HepG2 (cell line): ENCODE data around the gene GJC2. TPM values are rescaled to one million over a fixed set of nuclear protein-coding genes. Genes with fewer than 3 reads are reported as not detected.

Experiments
- ATAC-seq: fragments of 200-7000 bp; cut with Tn5 transposase; 3 replicates; pipeline ENCODE4 v1.9.1; 2020; ENCODE audit warnings: mild to moderate bottlenecking, moderate library complexity
- BruUV-seq: library from RNA; stranded (reverse); fragments of 400-500 nt; replicated peaks from 2 replicates; lab custom pipeline; 2021; lab: Mats Ljungman, UMichigan
- CTCF ChIA-PET: fragments of 300-600 bp; formaldehyde crosslinking; extraction: SDS; loops from one replicate; lab custom pipeline; 2021; ENCODE audit warnings: low total read pairs, inconsistent platforms, low intra/inter-chr PET ratio; lab: Yijun Ruan, JAX
- POLR2A ChIA-PET: fragments of 350-600 bp; sonication (Branson Sonifier 250); formaldehyde crosslinking; loops from one replicate; lab custom pipeline; 2020; ENCODE audit warnings: antibody characterized with exemption, inconsistent platforms; lab: Yijun Ruan, JAX
- DNase-seq: peaks from one replicate; pipeline ENCODE4 v3.0.0-alpha.2; 2015; ENCODE audit warnings: low spot score
- FAIRE-seq: peaks from 3 replicates; lab custom pipeline; 2011; peaks lifted over from hg19 to GRCh38; lab: Jason Lieb, UNC
- H2AFZ ChIP-seq: one replicate; pipeline ENCODE4 v1.6.1; 2011; ENCODE audit warnings: low read length, inconsistent platforms
- H3K27ac ChIP-seq: fragments of 300-600 bp; 3 replicates; pipeline ENCODE4 v1.8.0; 2011; ENCODE audit warnings: mixed run types, mild to moderate bottlenecking, mixed read lengths, low read length, inconsistent platforms; ENCODE audit not compliant: insufficient read depth; ENCODE audit errors: extremely low read length
- H3K27me3 ChIP-seq, 2 experiments: fragments of 200-600 bp in 1 of 2; 2 replicates in 1 of 2; 3 replicates in 1 of 2; pipeline versions ENCODE4 v1.6.0 to v1.8.0; 2011; ENCODE audit warnings: low read length in 2 of 2, mild to moderate bottlenecking in 2 of 2, moderate library complexity in 2 of 2, inconsistent platforms in 1 of 2; ENCODE audit not compliant: insufficient read depth in 2 of 2, control insufficient read depth in 1 of 2
- H3K36me3 ChIP-seq, 2 experiments: fragments of 200-600 bp in 1 of 2; replicated peaks in 1 of 2; 2 replicates in 1 of 2; 3 replicates in 1 of 2; pipeline versions ENCODE4 v1.5.1 to v1.8.0; 2011; ENCODE audit warnings: low read length in 2 of 2, inconsistent platforms in 1 of 2; ENCODE audit not compliant: insufficient read depth in 2 of 2, control insufficient read depth in 1 of 2
- H3K4me1 ChIP-seq: 2 replicates; pipeline ENCODE4 v1.5.1; 2012; ENCODE audit warnings: low read length, inconsistent platforms; ENCODE audit not compliant: insufficient read depth
- H3K4me2 ChIP-seq: 2 replicates; pipeline ENCODE4 v1.6.0; 2011; ENCODE audit warnings: low read depth, low read length, inconsistent platforms
- H3K4me3 ChIP-seq, 3 experiments: fragments of 200-600 bp in 1 of 3; sonication (generic), shearing (Covaris generic) in 1 of 3; replicated peaks in 1 of 3; 2 replicates each; pipeline ENCODE4 v1.5.1; 2011 to 2016; ENCODE audit warnings: low read length in 3 of 3, inconsistent platforms in 2 of 3, low read depth in 2 of 3, mild to moderate bottlenecking in 2 of 3, control low read depth in 1 of 3, mixed read lengths in 1 of 3; ENCODE audit not compliant: insufficient read depth in 1 of 3
- H3K79me2 ChIP-seq: one replicate; pipeline ENCODE4 v1.6.1; 2011; ENCODE audit warnings: low read length, inconsistent platforms; ENCODE audit not compliant: insufficient read depth
- H3K9ac ChIP-seq: 2 replicates; pipeline ENCODE4 v1.6.0; 2011; ENCODE audit warnings: mild to moderate bottlenecking, low read depth, low read length, inconsistent platforms; ENCODE audit not compliant: insufficient read depth
- H3K9me3 ChIP-seq: 2 replicates; pipeline ENCODE4 v1.5.1; 2012; ENCODE audit warnings: mild to moderate bottlenecking, low read length
- H4K20me1 ChIP-seq: 2 replicates; pipeline ENCODE4 v1.6.0; 2011; ENCODE audit warnings: inconsistent platforms, mild to moderate bottlenecking, low read length, moderate library complexity; ENCODE audit not compliant: insufficient read depth
- AGO1 ChIP-seq: fragments of 200-400 bp; formaldehyde crosslinking; IDR thresholded peaks from 2 replicates; pipeline ENCODE4 v1.6.1; 2017; ENCODE audit warnings: mild to moderate bottlenecking, low read depth, low read length, moderate library complexity; ENCODE audit not compliant: poor library complexity, severe bottlenecking
- AGO2 ChIP-seq: fragments of 200-400 bp; formaldehyde crosslinking; optimal IDR thresholded peaks from 2 replicates; pipeline ENCODE3; 2017; ENCODE audit warnings: mild to moderate bottlenecking, low read depth, low read length, moderate library complexity
- AKAP8 ChIP-seq: sonication (generic); formaldehyde crosslinking; IDR thresholded peaks from 2 replicates; pipeline ENCODE4 v1.5.1; 2020; ENCODE audit warnings: mild to moderate bottlenecking, missing genetic modification reagents
- ARNTL ChIP-seq: sonication (generic); formaldehyde crosslinking; IDR thresholded peaks from 2 replicates; pipeline ENCODE4 v1.4.0; 2020; ENCODE audit warnings: mild to moderate bottlenecking, missing genetic modification reagents
- ZNF75D ChIP-seq: sonication (generic); formaldehyde crosslinking; IDR thresholded peaks from 2 replicates; pipeline ENCODE4 v1.8.1; 2023; ENCODE audit warnings: missing genetic modification reagents, mild to moderate bottlenecking, borderline replicate concordance
- WGBS: methylation state at CpG from one replicate; pipeline ENCODE4 v1.1.6; 2017; ENCODE audit warnings: low lambda C conversion rate; 5-methylcytosine and 5-hydroxymethylcytosine counted together
- in situ Hi-C: cut with HindIII; loops from 2 replicates; pipeline ENCODE4 v1.10.0; 2017; ENCODE audit warnings: low pct_unique_long_range_greater_than_20kb; ENCODE audit not compliant: extremely low pct_ligation_motif_present
- intact Hi-C: fragments of 100-400 bp; cut with micrococcal nuclease; formaldehyde crosslinking; loops from one replicate; pipeline ENCODE4 v1.10.0; 2022; ENCODE audit not compliant: unreplicated experiment
- polyA plus RNA-seq, 8 experiments: library from polyadenylated mRNA; depleted of rRNA in 3 of 8; stranded (reverse) in 7 of 8; unstranded in 1 of 8; fragments of >200 nt; fragmentation: Illumina TruSeq in 4 of 8; extraction: Trizol in 4 of 8; gene quantifications; 2 replicates each; pipeline versions ENCODE4 v1.2.1 to v1.2.3, GENCODE V29; 2011 to 2016; ENCODE audit warnings: low read depth in 4 of 8, missing spikeins in 1 of 8, mixed read lengths in 1 of 8; ENCODE audit not compliant: insufficient read depth in 1 of 8
- total RNA-seq, 5 experiments: library from RNA; depleted of rRNA; stranded (reverse); fragments of >200 nt; fragmentation: Illumina TruSeq; extraction: Trizol; gene quantifications; 2 replicates each; pipeline ENCODE4 v1.2.3, GENCODE V29; 2016; ENCODE audit warnings: low read depth in 1 of 5
- TF ChIP-seq, protein P1 (sequence below): sonication (generic); formaldehyde crosslinking; IDR thresholded peaks from 2 replicates; pipeline ENCODE4 v1.4.0; 2020; ENCODE audit warnings: missing genetic modification reagents
- TF ChIP-seq, protein P2 (sequence below): sonication (generic); formaldehyde crosslinking; IDR thresholded peaks from 2 replicates; pipeline ENCODE4 v1.4.0; 2020; ENCODE audit warnings: missing genetic modification reagents

Gene GJC2
- total and polyA plus RNA-seq, 2 of the 13 experiments (the other 11 are each of a cell fraction or from before 2014, with no cell fraction given) = 1.6 to 3.8 TPM

DNA sequence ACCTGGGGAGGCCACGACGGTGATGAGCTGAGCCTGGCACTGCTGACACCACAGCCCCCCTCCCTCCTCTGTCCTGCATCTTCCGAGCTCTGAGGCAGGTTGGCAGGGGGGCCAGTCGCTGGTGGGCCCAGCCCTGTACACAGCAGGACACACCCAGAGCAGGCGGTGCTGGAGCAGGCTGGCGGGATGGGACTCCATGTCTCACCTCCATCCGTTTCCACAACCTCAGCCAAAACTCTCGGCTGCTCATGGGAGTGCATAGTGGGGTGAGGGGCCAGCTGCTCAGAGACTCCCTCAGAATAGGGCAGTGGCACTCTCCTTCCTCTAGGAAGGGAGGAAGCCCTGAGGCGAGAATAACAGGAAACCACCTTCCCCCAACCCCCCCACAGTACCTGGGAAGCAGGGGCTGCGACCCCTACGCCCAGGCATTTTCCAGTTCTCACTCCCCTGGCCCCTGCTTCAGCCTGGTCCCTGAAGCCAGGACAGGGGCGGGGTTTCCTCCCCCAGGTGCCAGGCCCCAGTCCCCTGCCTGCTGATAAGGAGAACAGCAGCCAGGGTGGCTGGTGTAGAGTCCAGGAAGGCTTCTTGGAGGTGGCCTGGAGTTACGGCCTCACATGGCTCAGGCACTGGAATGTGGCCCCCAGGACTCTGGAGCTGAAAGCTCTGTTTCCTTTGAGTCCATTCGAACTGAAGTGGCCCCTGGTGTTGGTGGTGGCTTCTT is 12.7 kb downstream of the GJC2 start:
- ChIA-PET POLR2A (no interaction called here), CTCF (no interaction called here)
- H3K27ac ChIP-seq = no peak overlapping the region
- no peak for ATAC-seq
- H3K27me3 ChIP-seq = no peaks in the 10 kb centered on the region; a peak in 1 of 5 replicates
- H3K4me2 ChIP-seq = peak overlapping the region; percentile 21
- no peak for TF ChIP-seq ARNTL
- TF ChIP-seq, protein P1, sequence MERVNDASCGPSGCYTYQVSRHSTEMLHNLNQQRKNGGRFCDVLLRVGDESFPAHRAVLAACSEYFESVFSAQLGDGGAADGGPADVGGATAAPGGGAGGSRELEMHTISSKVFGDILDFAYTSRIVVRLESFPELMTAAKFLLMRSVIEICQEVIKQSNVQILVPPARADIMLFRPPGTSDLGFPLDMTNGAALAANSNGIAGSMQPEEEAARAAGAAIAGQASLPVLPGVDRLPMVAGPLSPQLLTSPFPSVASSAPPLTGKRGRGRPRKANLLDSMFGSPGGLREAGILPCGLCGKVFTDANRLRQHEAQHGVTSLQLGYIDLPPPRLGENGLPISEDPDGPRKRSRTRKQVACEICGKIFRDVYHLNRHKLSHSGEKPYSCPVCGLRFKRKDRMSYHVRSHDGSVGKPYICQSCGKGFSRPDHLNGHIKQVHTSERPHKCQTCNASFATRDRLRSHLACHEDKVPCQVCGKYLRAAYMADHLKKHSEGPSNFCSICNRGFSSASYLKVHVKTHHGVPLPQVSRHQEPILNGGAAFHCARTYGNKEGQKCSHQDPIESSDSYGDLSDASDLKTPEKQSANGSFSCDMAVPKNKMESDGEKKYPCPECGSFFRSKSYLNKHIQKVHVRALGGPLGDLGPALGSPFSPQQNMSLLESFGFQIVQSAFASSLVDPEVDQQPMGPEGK (CRISPR knock-in tag) = 0 out of 2 replicates have a peak, but pooled peaks have one; percentile 39
- TF ChIP-seq AGO2 = peak; percentile 60
- TF ChIP-seq AGO1 = peak; percentile 75
- TF ChIP-seq, protein P2, sequence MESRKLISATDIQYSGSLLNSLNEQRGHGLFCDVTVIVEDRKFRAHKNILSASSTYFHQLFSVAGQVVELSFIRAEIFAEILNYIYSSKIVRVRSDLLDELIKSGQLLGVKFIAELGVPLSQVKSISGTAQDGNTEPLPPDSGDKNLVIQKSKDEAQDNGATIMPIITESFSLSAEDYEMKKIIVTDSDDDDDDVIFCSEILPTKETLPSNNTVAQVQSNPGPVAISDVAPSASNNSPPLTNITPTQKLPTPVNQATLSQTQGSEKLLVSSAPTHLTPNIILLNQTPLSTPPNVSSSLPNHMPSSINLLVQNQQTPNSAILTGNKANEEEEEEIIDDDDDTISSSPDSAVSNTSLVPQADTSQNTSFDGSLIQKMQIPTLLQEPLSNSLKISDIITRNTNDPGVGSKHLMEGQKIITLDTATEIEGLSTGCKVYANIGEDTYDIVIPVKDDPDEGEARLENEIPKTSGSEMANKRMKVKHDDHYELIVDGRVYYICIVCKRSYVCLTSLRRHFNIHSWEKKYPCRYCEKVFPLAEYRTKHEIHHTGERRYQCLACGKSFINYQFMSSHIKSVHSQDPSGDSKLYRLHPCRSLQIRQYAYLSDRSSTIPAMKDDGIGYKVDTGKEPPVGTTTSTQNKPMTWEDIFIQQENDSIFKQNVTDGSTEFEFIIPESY (CRISPR knock-in tag) = peak; percentile 68; the same call in 1 of the 2 replicates
- peak; percentile 20; the same call in 1 of the 2 replicates for TF ChIP-seq AKAP8 (CRISPR knock-in tag)
- TF ChIP-seq ZNF75D = no peak
- 61% methylated on average over 6 of the region's 14 CpGs for WGBS
- no TSS peak for BruUV-seq
- H3K4me1 ChIP-seq = peaks cover 62% of the 10 kb centered on the region
- H3K9me3 ChIP-seq = no peaks in the 10 kb centered on the region
- no peaks in the 10 kb centered on the region for H3K36me3 ChIP-seq
- intact Hi-C loops = no loop called here
- in situ Hi-C loops = no loop called here
- no peak for FAIRE-seq
- no peaks in the 10 kb centered on the region for H4K20me1 ChIP-seq
- H3K79me2 ChIP-seq = peaks cover 5% of the 10 kb centered on the region
- no peak overlapping the region for H2AFZ ChIP-seq
- peak overlapping the region in 1 of 3 experiments; percentile 42; a peak in 1 of 6 replicates for H3K4me3 ChIP-seq
- 0 out of 2 replicates have a peak overlapping the region, but pooled peaks have one; percentile 17 for H3K9ac ChIP-seq
- no peak for DNase-seq
